ENCODE results near the gene GSTA1.

- TF ChIP-seq POLR2A (IDR thresholded peaks at IDR 0.05) = no peak
- TF ChIP-seq, protein P1, sequence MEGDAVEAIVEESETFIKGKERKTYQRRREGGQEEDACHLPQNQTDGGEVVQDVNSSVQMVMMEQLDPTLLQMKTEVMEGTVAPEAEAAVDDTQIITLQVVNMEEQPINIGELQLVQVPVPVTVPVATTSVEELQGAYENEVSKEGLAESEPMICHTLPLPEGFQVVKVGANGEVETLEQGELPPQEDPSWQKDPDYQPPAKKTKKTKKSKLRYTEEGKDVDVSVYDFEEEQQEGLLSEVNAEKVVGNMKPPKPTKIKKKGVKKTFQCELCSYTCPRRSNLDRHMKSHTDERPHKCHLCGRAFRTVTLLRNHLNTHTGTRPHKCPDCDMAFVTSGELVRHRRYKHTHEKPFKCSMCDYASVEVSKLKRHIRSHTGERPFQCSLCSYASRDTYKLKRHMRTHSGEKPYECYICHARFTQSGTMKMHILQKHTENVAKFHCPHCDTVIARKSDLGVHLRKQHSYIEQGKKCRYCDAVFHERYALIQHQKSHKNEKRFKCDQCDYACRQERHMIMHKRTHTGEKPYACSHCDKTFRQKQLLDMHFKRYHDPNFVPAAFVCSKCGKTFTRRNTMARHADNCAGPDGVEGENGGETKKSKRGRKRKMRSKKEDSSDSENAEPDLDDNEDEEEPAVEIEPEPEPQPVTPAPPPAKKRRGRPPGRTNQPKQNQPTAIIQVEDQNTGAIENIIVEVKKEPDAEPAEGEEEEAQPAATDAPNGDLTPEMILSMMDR (IDR thresholded peaks at IDR 0.05) = no peak
These were observed 18.2 kb upstream of the GSTA1 start for GRCh38 chr6:52821842-52822241.
